Measurements from ENCODE around the gene ISX. TPM values are rescaled to one million over a fixed set of nuclear protein-coding genes. Genes with fewer than 3 reads are reported as not detected.

ISX gene
- total RNA-seq, 1 experiment from 2014 or later = 5.6 TPM

DNA sequence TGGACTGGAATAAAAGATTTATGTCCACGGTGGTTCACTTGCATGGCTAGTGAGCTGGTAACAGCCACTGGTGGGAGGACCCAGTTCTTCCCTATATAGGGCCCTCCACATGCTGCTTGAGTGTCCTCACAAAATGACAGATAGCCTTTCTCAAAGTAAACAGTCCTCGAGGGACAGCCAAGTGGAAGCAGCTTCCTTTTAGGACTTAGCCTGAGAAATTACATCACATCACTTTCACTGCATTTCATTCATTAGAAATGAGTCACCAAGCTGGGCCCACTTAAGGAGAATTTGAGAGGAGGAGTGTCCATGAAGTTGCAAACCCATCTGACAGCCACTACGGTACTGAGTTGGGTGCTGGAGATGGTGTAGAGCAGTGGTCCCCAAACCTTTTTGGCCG is 7.0 kb downstream of the ISX start:
- no peak for DNase-seq
- Mint-ChIP-seq H3K4me3 (ENCODE audit: unreplicated experiment) (no peak overlapping the region), H3K27me3 (ENCODE audit: insufficient read depth, unreplicated experiment) (no peaks in the 10 kb centered on the region), H3K4me1 (ENCODE audit: low read depth, unreplicated experiment) (peaks cover under 1% of the 10 kb centered on the region), H3K36me3 (ENCODE audit: insufficient read depth, unreplicated experiment) (no peaks in the 10 kb centered on the region), H3K9me3 (ENCODE audit: unreplicated experiment) (peaks cover 13% of the 10 kb centered on the region), H3K27ac (ENCODE audit: unreplicated experiment) (no peak overlapping the region)
- intact Hi-C loops (cut with micrococcal nuclease; ENCODE audit: unreplicated experiment) = no loop called here
- POLR2A ChIA-PET = no interaction called here
- CTCF ChIA-PET = no interaction called here
- H3K27me3 ChIP-seq (replicated peaks; ENCODE audit: control insufficient read depth, insufficient read depth, low read length) = no peaks in the 10 kb centered on the region
- peaks cover 2% of the 10 kb centered on the region for H3K36me3 ChIP-seq (ENCODE audit: control insufficient read depth, insufficient read depth, low read length)
- H3K4me1 ChIP-seq = no peaks in the 10 kb centered on the region; the same call in 1 of the 2 replicates
- H3K4me3 ChIP-seq (ENCODE audit: low read depth, low read length) = no peak overlapping the region
- TF ChIP-seq, protein P1, sequence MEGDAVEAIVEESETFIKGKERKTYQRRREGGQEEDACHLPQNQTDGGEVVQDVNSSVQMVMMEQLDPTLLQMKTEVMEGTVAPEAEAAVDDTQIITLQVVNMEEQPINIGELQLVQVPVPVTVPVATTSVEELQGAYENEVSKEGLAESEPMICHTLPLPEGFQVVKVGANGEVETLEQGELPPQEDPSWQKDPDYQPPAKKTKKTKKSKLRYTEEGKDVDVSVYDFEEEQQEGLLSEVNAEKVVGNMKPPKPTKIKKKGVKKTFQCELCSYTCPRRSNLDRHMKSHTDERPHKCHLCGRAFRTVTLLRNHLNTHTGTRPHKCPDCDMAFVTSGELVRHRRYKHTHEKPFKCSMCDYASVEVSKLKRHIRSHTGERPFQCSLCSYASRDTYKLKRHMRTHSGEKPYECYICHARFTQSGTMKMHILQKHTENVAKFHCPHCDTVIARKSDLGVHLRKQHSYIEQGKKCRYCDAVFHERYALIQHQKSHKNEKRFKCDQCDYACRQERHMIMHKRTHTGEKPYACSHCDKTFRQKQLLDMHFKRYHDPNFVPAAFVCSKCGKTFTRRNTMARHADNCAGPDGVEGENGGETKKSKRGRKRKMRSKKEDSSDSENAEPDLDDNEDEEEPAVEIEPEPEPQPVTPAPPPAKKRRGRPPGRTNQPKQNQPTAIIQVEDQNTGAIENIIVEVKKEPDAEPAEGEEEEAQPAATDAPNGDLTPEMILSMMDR (IDR thresholded peaks at IDR 0.05; ENCODE audit: insufficient read depth in 1 of 2, low read depth in 1 of 2, low read length in 1 of 2, severe bottlenecking in 1 of 2, unreplicated experiment in 1 of 2) = no peak
- H3K9me3 ChIP-seq = no peaks in the 10 kb centered on the region
- no TSS peak for BruUV-seq (replicated peaks)

DNA sequence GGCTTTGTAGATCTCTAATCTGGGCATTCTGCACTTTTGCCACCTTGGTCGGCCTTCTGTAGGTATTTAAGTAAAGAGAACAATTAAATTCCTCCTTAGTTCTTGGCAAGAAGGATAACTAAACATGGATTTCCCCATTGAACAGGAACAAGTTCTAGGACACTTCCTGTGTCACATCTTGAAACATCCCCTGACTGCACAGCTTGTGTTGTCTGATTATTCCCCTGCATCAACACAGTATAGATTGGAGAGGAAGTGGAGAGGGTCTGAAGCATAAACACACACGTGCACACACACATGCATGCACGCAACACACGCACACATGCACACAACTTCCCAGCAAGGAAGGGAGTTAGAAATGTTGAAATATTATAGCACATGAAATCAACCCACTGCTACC is 8.6 kb downstream of the ISX start:
- Histone ChIP-seq H3K36me3 (ENCODE audit: control insufficient read depth, insufficient read depth, low read length) (peaks cover 2% of the 10 kb centered on the region), H3K4me1 (no peaks in the 10 kb centered on the region), H3K27me3 (replicated peaks; ENCODE audit: control insufficient read depth, insufficient read depth, low read length) (no peaks in the 10 kb centered on the region), H3K9me3 (no peaks in the 10 kb centered on the region), H3K4me3 (ENCODE audit: low read depth, low read length) (no peak overlapping the region)
- Mint-ChIP-seq H3K4me3 (ENCODE audit: unreplicated experiment) (no peak overlapping the region), H3K36me3 (ENCODE audit: insufficient read depth, unreplicated experiment) (no peaks in the 10 kb centered on the region), H3K27ac (ENCODE audit: unreplicated experiment) (no peak overlapping the region), H3K9me3 (ENCODE audit: unreplicated experiment) (peaks cover 13% of the 10 kb centered on the region), H3K27me3 (ENCODE audit: insufficient read depth, unreplicated experiment) (no peaks in the 10 kb centered on the region), H3K4me1 (ENCODE audit: low read depth, unreplicated experiment) (no peaks in the 10 kb centered on the region)
- intact Hi-C loops (cut with micrococcal nuclease; ENCODE audit: unreplicated experiment) = no loop called here
- BruUV-seq (replicated peaks) = no TSS peak
- TF ChIP-seq, protein P1 (IDR thresholded peaks at IDR 0.05; ENCODE audit: insufficient read depth in 1 of 2, low read depth in 1 of 2, low read length in 1 of 2, severe bottlenecking in 1 of 2, unreplicated experiment in 1 of 2) = no peak
- CTCF ChIA-PET = no interaction called here
- DNase-seq = no peak
- POLR2A ChIA-PET = no interaction called here

DNA sequence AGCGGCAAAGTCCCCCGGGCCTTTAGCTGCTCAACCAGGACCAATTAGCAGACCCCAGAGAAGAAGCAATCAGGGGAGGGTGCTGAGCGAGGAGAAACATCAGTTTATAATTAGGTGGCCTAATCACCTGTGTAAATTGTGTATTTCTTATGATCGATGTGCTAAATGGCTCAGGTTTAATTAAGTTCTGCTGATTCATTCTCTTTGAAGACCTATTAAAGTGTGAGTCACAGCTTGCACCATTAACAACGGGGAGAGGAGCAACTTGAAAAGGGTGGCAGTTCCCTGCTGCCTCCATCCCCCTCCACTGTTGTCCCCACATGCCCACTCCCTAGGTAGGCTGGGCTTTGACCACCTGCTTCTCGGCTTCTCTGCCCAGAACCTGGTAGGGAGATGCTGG is 10.7 kb downstream of the ISX start:
- no TSS peak for BruUV-seq (replicated peaks)
- no peak for DNase-seq
- ChIA-PET POLR2A (no interaction called here), CTCF (no interaction called here)
- Histone ChIP-seq H3K27me3 (replicated peaks; ENCODE audit: control insufficient read depth, insufficient read depth, low read length) (no peaks in the 10 kb centered on the region), H3K9me3 (no peaks in the 10 kb centered on the region), H3K4me1 (no peaks in the 10 kb centered on the region), H3K4me3 (ENCODE audit: low read depth, low read length) (no peak overlapping the region), H3K36me3 (ENCODE audit: control insufficient read depth, insufficient read depth, low read length) (0 out of 2 replicates have a peak, but pooled peaks cover 2% of the 10 kb centered on the region)
- Mint-ChIP-seq H3K27ac (ENCODE audit: unreplicated experiment) (no peak overlapping the region), H3K4me3 (ENCODE audit: unreplicated experiment) (no peak overlapping the region), H3K4me1 (ENCODE audit: low read depth, unreplicated experiment) (no peaks in the 10 kb centered on the region), H3K36me3 (ENCODE audit: insufficient read depth, unreplicated experiment) (no peaks in the 10 kb centered on the region), H3K9me3 (ENCODE audit: unreplicated experiment) (peaks cover 13% of the 10 kb centered on the region), H3K27me3 (ENCODE audit: insufficient read depth, unreplicated experiment) (no peaks in the 10 kb centered on the region)
- TF ChIP-seq, protein P1 (IDR thresholded peaks at IDR 0.05; ENCODE audit: insufficient read depth in 1 of 2, low read depth in 1 of 2, low read length in 1 of 2, severe bottlenecking in 1 of 2, unreplicated experiment in 1 of 2) = no peak
- intact Hi-C loops (cut with micrococcal nuclease; ENCODE audit: unreplicated experiment) = no loop called here

All from Caco-2 (cell line).